Mesenchymal stem cell (in vitro differentiated cells and primary cell): ENCODE data around the gene LPCAT1.
"Not testable (repeated sequence)": the region's sequence is repeated elsewhere in the genome, so short reads cannot be mapped to it uniquely, and the experiment has no call there.

Experiments used
- DNase-seq: peaks from one replicate; pipeline ENCODE4 v3.0.0-alpha.2; 2013
- H2AFZ ChIP-seq: one replicate; pipeline ENCODE4 v1.6.1; 2013; ENCODE audit warnings: low read depth, mild to moderate bottlenecking, control low read depth, inconsistent platforms, low read length, moderate library complexity
- H2AK5ac ChIP-seq: 2 replicates; pipeline ENCODE4 v1.6.1; 2013; ENCODE audit warnings: low read length, moderate library complexity, mild to moderate bottlenecking, inconsistent platforms; ENCODE audit not compliant: severe bottlenecking
- H2BK120ac ChIP-seq: one replicate; pipeline ENCODE4 v1.6.1; 2013; ENCODE audit warnings: low read depth, mild to moderate bottlenecking, inconsistent platforms, low read length, moderate library complexity
- H2BK12ac ChIP-seq, 2 experiments: one replicate each; pipeline ENCODE4 v1.6.1; 2013; ENCODE audit warnings: inconsistent platforms in 2 of 2, low read length in 2 of 2, mild to moderate bottlenecking in 2 of 2, moderate library complexity in 2 of 2, control low read depth in 1 of 2
- H2BK15ac ChIP-seq: one replicate; pipeline ENCODE4 v1.6.1; 2013; ENCODE audit warnings: mild to moderate bottlenecking, low read depth, inconsistent platforms; ENCODE audit not compliant: poor library complexity, severe bottlenecking
- H2BK5ac ChIP-seq: 2 replicates; pipeline ENCODE4 v1.6.1; 2013; ENCODE audit warnings: low read depth, mild to moderate bottlenecking, low read length, control low read depth, inconsistent platforms; ENCODE audit not compliant: poor library complexity, severe bottlenecking
- H3K14ac ChIP-seq, 2 experiments: one replicate each; pipeline ENCODE4 v1.6.1; 2013; ENCODE audit warnings: inconsistent platforms in 2 of 2, low read length in 2 of 2, control low read depth in 1 of 2, mild to moderate bottlenecking in 1 of 2, moderate library complexity in 1 of 2
- H3K18ac ChIP-seq, 2 experiments: one replicate each; pipeline ENCODE4 v1.6.1; 2013; ENCODE audit warnings: inconsistent platforms in 2 of 2, low read length in 2 of 2, control low read depth in 1 of 2, low read depth in 1 of 2, mild to moderate bottlenecking in 1 of 2
- H3K23ac ChIP-seq, 2 experiments: one replicate each; pipeline ENCODE4 v1.6.1; 2013; ENCODE audit warnings: inconsistent platforms in 2 of 2, low read length in 2 of 2, mild to moderate bottlenecking in 2 of 2, moderate library complexity in 2 of 2, control low read depth in 1 of 2
- H3K27ac ChIP-seq: 2 replicates; pipeline ENCODE4 v1.5.1; 2013; ENCODE audit warnings: mild to moderate bottlenecking, moderate library complexity, low read length, control low read depth, inconsistent platforms; ENCODE audit not compliant: poor library complexity, severe bottlenecking
- H3K27me3 ChIP-seq, 2 experiments: 2 replicates each; pipeline versions ENCODE4 v1.6.1 to v1.7.0; 2013; ENCODE audit warnings: low read length in 2 of 2, mild to moderate bottlenecking in 2 of 2, moderate library complexity in 2 of 2, control low read depth in 1 of 2, inconsistent platforms in 1 of 2; ENCODE audit not compliant: control insufficient read depth in 1 of 2, insufficient read depth in 1 of 2
- H3K36me3 ChIP-seq, 2 experiments: 2 replicates each; pipeline versions ENCODE4 v1.6.1 to v1.7.0; 2013; ENCODE audit warnings: low read length in 2 of 2, control low read depth in 1 of 2, inconsistent platforms in 1 of 2, low read depth in 1 of 2, mild to moderate bottlenecking in 1 of 2; ENCODE audit not compliant: insufficient read depth in 2 of 2, control insufficient read depth in 1 of 2
- H3K4ac ChIP-seq, 2 experiments: one replicate each; pipeline ENCODE4 v1.6.1; 2013; ENCODE audit warnings: inconsistent platforms in 2 of 2, low read length in 2 of 2, mild to moderate bottlenecking in 2 of 2, moderate library complexity in 2 of 2, control low read depth in 1 of 2, low read depth in 1 of 2
- H3K4me1 ChIP-seq: 2 replicates; pipeline ENCODE4 v1.6.1; 2013; ENCODE audit warnings: low read depth, low read length, control low read depth; ENCODE audit not compliant: control insufficient read depth, insufficient read depth
- H3K4me2 ChIP-seq: 2 replicates; pipeline ENCODE4 v1.6.1; 2013; ENCODE audit warnings: low read length, mild to moderate bottlenecking, inconsistent platforms; ENCODE audit not compliant: poor library complexity, severe bottlenecking
- H3K4me3 ChIP-seq, 2 experiments: 2 replicates each; pipeline versions ENCODE4 v1.5.1 to v1.7.0; 2013; ENCODE audit warnings: low read length in 2 of 2, mild to moderate bottlenecking in 2 of 2, control low read depth in 1 of 2, low read depth in 1 of 2; ENCODE audit not compliant: insufficient read depth in 1 of 2
- H3K79me1 ChIP-seq: replicated peaks from 2 replicates; pipeline ENCODE4 v1.6.1; 2013; ENCODE audit warnings: mild to moderate bottlenecking, control low read depth, low read length, inconsistent platforms; ENCODE audit not compliant: poor library complexity, severe bottlenecking
- H3K9ac ChIP-seq: 2 replicates; pipeline ENCODE4 v1.7.0; 2013; ENCODE audit warnings: mild to moderate bottlenecking, low read length, moderate library complexity
- H3K9me3 ChIP-seq: 2 replicates; pipeline ENCODE4 v1.7.0; 2013; ENCODE audit warnings: mild to moderate bottlenecking, low read length; ENCODE audit not compliant: control insufficient read depth
- H4K8ac ChIP-seq: one replicate; pipeline ENCODE4 v1.6.1; 2013; ENCODE audit warnings: inconsistent platforms, mild to moderate bottlenecking, low read length, moderate library complexity
- H4K91ac ChIP-seq: one replicate; pipeline ENCODE4 v1.6.1; 2013; ENCODE audit warnings: mild to moderate bottlenecking, low read length, inconsistent platforms
- WGBS: methylation state at CpG from one replicate; pipeline ENCODE4 v1.1.7; 2013; ENCODE audit warnings: mixed read lengths; 5-methylcytosine and 5-hydroxymethylcytosine counted together

The LPCAT1 gene

DNA sequence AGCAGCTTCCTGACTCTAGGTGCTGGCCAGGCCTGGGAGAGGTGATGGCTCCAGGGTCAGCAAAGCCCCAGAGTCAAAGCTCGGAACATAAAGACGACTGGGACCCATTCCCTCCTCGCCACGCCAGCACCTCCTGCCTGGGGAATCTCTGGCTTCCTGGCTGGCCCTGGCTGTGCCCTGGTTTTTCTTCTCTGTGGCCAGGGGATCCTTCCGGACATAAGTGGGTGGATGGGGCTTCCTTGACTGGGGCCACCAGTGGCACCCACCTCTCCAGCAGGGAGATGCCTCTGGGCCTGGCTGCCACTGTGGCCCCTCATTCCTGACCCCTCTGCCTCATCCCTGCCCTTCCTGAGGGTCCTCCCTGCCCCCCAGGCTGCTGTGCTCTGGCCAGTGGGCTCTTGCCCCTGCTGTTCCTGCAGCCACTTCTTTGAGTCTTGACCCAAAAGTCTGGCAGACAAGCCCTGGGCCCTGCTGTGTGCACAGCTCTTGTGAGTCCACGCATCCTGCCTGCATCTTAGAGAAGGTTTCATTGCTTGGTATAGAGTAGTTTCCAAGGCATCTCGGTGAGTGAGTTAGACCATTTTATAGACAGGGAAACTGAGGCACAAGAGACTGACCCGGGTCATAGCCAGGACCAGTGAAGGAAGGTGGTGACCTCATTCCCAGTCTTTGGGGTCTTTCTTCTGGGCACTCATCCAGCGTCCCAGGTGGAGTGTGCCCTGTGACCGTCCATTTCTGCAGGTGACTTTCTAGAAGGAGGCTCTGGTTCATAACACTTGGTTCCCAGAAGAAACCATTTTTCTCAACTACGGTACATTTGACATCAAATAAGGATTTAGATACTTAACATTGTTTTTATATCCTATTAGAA lies 17.3 kb upstream of the LPCAT1 start:
- no peak overlapping the region for H2BK5ac ChIP-seq
- H3K27ac ChIP-seq: no peak overlapping the region
- H3K9me3 ChIP-seq: no peaks in the 10 kb centered on the region
- H2BK12ac ChIP-seq: no peak overlapping the region
- H3K4me2 ChIP-seq: no peak overlapping the region
- no peak overlapping the region for H3K4ac ChIP-seq
- no peak overlapping the region for H3K23ac ChIP-seq
- H4K91ac ChIP-seq: no peak overlapping the region
- no peaks in the 10 kb centered on the region for H3K27me3 ChIP-seq
- no peaks in the 10 kb centered on the region for H3K36me3 ChIP-seq
- H3K18ac ChIP-seq: no peak overlapping the region
- WGBS: 90% methylated on average over 10 of the region's 11 CpGs
- no peak for DNase-seq
- no peak overlapping the region for H4K8ac ChIP-seq
- no peak overlapping the region for H3K14ac ChIP-seq
- H3K9ac ChIP-seq: peak overlapping the region; percentile 39
- H3K79me1 ChIP-seq: no peaks in the 10 kb centered on the region
- H3K4me3 ChIP-seq: no peak overlapping the region
- H2AK5ac ChIP-seq: no peak overlapping the region
- no peak overlapping the region for H2BK15ac ChIP-seq
- no peak overlapping the region for H2BK120ac ChIP-seq
- H2AFZ ChIP-seq: no peak overlapping the region
- peaks cover 12% of the 10 kb centered on the region for H3K4me1 ChIP-seq

DNA sequence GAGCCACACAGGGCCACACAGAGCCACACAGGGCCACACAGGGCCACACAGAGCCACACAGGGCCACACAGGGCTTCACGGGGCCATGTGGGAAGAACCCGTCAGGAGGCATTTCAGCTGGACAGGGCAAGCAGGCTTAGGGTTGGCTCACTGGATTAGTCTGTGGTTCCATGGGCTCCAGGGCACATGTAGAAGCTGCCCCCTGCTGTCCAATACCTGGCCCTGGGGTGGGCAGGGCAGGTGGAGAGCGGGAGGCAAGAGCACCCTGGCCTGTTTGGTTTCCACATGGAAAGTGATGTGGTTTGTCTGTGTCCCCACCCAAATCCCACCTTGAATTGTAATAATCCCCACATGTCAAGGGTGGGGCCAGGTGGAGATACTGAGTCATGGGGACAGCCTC lies 16.4 kb upstream of the LPCAT1 start:
- peaks cover 7% of the 10 kb centered on the region for H3K4me1 ChIP-seq
- H3K18ac ChIP-seq: no peak overlapping the region
- H3K9ac ChIP-seq: no peak overlapping the region
- H3K23ac ChIP-seq: no peak overlapping the region
- H2BK5ac ChIP-seq: no peak overlapping the region
- WGBS: 98% methylated on average over 3 of the region's 3 CpGs
- H2BK12ac ChIP-seq: no peak overlapping the region
- H4K8ac ChIP-seq: no peak overlapping the region
- no peaks in the 10 kb centered on the region for H3K9me3 ChIP-seq
- no peak for DNase-seq
- H2BK15ac ChIP-seq: no peak overlapping the region
- H2AK5ac ChIP-seq: no peak overlapping the region
- H3K36me3 ChIP-seq: no peaks in the 10 kb centered on the region
- H3K79me1 ChIP-seq: no peaks in the 10 kb centered on the region
- no peak overlapping the region for H3K4me2 ChIP-seq
- no peaks in the 10 kb centered on the region for H3K27me3 ChIP-seq
- no peak overlapping the region for H2AFZ ChIP-seq
- H2BK120ac ChIP-seq: no peak overlapping the region
- no peak overlapping the region for H3K27ac ChIP-seq
- H3K14ac ChIP-seq: no peak overlapping the region
- H3K4me3 ChIP-seq: no peak overlapping the region
- H3K4ac ChIP-seq: no peak overlapping the region
- peak overlapping the region; percentile 0 for H4K91ac ChIP-seq

DNA sequence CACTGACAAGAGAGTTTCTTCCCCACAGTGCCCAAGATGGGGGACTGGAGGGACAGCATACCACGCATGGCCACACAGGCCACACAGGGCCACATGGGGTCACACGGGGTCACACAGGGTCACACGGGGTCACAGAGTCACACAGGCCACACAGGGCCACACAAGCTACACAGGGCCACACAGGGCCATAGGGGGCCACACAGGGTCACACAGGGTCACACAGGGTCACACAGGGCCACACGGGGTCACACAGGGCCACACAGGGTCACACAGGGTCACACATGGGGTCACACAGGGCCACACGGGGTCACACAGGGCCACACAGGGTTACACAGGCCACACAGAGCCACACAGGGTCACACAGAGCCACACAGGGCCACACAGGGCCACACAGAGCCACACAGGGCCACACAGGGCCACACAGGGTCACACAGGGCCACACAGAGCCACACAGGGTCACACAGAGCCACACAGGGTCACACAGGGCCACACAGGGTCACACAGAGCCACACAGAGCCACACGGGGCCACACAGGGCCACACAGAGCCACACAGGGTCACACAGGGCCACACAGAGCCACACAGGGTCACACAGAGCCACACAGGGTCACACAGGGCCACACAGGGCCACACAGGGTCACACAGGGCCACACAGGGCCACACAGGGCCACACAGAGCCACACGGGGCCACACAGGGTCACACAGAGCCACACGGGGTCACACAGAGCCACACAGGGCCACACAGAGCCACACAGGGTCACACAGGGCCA lies 15.8 kb upstream of the LPCAT1 start:
- Histone ChIP-seq H3K23ac (peak overlapping the region in 1 of 2 experiments; percentile 66), H4K91ac (peak overlapping the region; percentile 0), H3K14ac (peak overlapping the region in 1 of 2 experiments; percentile 56)
- not testable (repeated sequence) for H3K79me1 ChIP-seq, H3K4me2 ChIP-seq, H2BK120ac ChIP-seq, H2AK5ac ChIP-seq, DNase-seq, H3K4ac ChIP-seq, H2BK5ac ChIP-seq, H3K18ac ChIP-seq, H3K4me1 ChIP-seq, H2BK12ac ChIP-seq, H3K9me3 ChIP-seq, H3K9ac ChIP-seq, H4K8ac ChIP-seq, H3K4me3 ChIP-seq, H2BK15ac ChIP-seq, H3K36me3 ChIP-seq, H3K27ac ChIP-seq, H3K27me3 ChIP-seq, H2AFZ ChIP-seq
- 76% methylated on average over 6 of the region's 8 CpGs for WGBS

DNA sequence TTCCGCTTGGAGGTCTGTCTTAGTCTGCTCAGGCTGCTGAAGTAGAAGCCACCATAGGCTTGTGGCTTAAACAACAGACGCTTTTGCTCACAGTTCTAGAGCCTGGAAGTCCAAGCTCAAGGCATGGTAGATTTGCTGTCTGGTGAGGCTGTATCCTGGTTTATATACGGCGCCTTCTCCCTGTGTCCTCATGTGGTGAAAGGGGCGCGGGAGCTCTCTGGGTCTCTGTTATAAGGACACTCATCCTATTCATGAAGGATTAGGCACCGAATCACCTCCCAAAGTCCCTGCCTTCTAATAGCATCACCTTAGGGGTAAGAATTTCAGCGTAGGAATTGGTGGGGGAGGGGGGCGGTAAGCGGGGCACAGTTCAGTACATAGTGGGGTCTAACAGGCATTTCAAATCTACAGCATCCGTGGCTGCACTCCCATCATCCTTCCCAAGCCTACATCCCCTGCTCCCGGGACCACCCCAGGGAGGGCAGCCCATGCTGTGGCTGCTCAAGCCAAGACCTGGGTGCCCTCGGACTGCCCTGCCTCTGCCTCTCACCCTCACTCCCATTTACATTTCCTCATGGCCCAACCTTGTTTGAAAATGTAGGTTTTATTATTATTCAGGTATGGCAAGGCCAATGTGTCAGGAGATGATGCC lies 15.1 kb upstream of the LPCAT1 start:
- 98% methylated on average over 7 of the region's 13 CpGs for WGBS
- H2BK15ac ChIP-seq: no peak overlapping the region

More for the DNA sequence above, 15.1 kb upstream of the LPCAT1 start:
- H2BK12ac ChIP-seq: no peak overlapping the region
- H4K8ac ChIP-seq: no peak overlapping the region
- H3K14ac ChIP-seq: no peak overlapping the region
- H2AFZ ChIP-seq: no peak overlapping the region
- no peaks in the 10 kb centered on the region for H3K27me3 ChIP-seq
- no peaks in the 10 kb centered on the region for H3K79me1 ChIP-seq
- H3K36me3 ChIP-seq: no peaks in the 10 kb centered on the region
- DNase-seq: no peak
- H3K18ac ChIP-seq: no peak overlapping the region
- no peak overlapping the region for H4K91ac ChIP-seq
- no peak overlapping the region for H2BK120ac ChIP-seq
- H3K4me3 ChIP-seq: no peak overlapping the region
- no peak overlapping the region for H2AK5ac ChIP-seq
- no peak overlapping the region for H3K4me2 ChIP-seq
- peaks cover 7% of the 10 kb centered on the region for H3K4me1 ChIP-seq
- H3K9me3 ChIP-seq: no peaks in the 10 kb centered on the region
- H2BK5ac ChIP-seq: no peak overlapping the region
- H3K4ac ChIP-seq: no peak overlapping the region
- H3K9ac ChIP-seq: no peak overlapping the region
- no peak overlapping the region for H3K23ac ChIP-seq
- H3K27ac ChIP-seq: no peak overlapping the region
